ENCODE measurements around the gene PCDHA13. TPM values are rescaled to one million over a fixed set of nuclear protein-coding genes. Genes with fewer than 3 reads are reported as not detected.

PCDHA13 gene
- total RNA-seq, 2 donors from 2014 or later, result 1.3 to 1.5 TPM

GRCh38 chr5:140923601-140924000, 41.7 kb downstream of the PCDHA13 start:
- TF ChIP-seq POLR2A (IDR thresholded peaks at IDR 0.05), result no peak
- TF ChIP-seq CTCF (IDR thresholded peaks at IDR 0.05), result no peak
- no peak overlapping the region for H3K4me3 ChIP-seq
- no peaks in the 10 kb centered on the region for H3K27me3 ChIP-seq (replicated peaks; ENCODE audit: insufficient read depth)

GRCh38 chr5:140925806-140926442, 44.0 kb downstream of the PCDHA13 start, which contains the start of gene PCDHAC1:
TSS of gene PCDHAC1 (plus strand) at chr5:140926299. CDS start at chr5:140926893, 594 bp downstream.
- intact Hi-C loops (cut with DNase I), result loop anchor here (10.0 kb wide), 1 partner anchor 119 kb away; no protein-coding TSS in a partner anchor
- Histone ChIP-seq H3K36me3 (no peaks in the 10 kb centered on the region), H3K9me3 (no peaks in the 10 kb centered on the region), H3K4me3 (peak within 1 kb of the TSS; percentile 24), H3K4me1 (replicated peaks) (no peaks in the 10 kb centered on the region), H3K27me3 (replicated peaks; ENCODE audit: insufficient read depth) (no peaks in the 10 kb centered on the region), H3K27ac (no peak within 1 kb of the TSS)
- DNase-seq (ENCODE audit: low spot score), result no peak
- WGBS, result 9% methylated on average over 41 of the region's 41 CpGs
- no peak for TF ChIP-seq POLR2A (IDR thresholded peaks at IDR 0.05)
- TF ChIP-seq POLR2AphosphoS5 (IDR thresholded peaks at IDR 0.05), result no peak

More at GRCh38 chr5:140923601-140924000, 41.7 kb downstream of the PCDHA13 start:
- Histone ChIP-seq H3K27ac (no peak overlapping the region), H3K36me3 (no peaks in the 10 kb centered on the region), H3K9me3 (no peaks in the 10 kb centered on the region), H3K4me1 (replicated peaks) (no peaks in the 10 kb centered on the region)
- intact Hi-C loops (cut with DNase I), result loop anchor here (10.0 kb wide), 1 partner anchor 121 kb away; no protein-coding TSS in a partner anchor
- no peak for DNase-seq (ENCODE audit: low spot score)
- WGBS, result 63% methylated on average over 4 of the region's 4 CpGs

GRCh38 chr5:140926443-140927227, 44.7 kb downstream of the PCDHA13 start:
- peak overlapping the region; percentile 24 for H3K4me3 ChIP-seq
- no peak overlapping the region for H3K27ac ChIP-seq
- WGBS, result 4% methylated on average over 42 of the region's 74 CpGs
- no peaks in the 10 kb centered on the region for H3K36me3 ChIP-seq
- DNase-seq (ENCODE audit: low spot score), result peak; percentile 35
- TF ChIP-seq POLR2A (IDR thresholded peaks at IDR 0.05), result no peak
- no peak for TF ChIP-seq POLR2AphosphoS5 (IDR thresholded peaks at IDR 0.05)
- TF ChIP-seq CTCF (IDR thresholded peaks at IDR 0.05), result peak; percentile 26 to 58 (median 48)
- no peaks in the 10 kb centered on the region for H3K9me3 ChIP-seq
- H3K27me3 ChIP-seq (replicated peaks; ENCODE audit: insufficient read depth), result no peaks in the 10 kb centered on the region
- H3K4me1 ChIP-seq (replicated peaks), result no peaks in the 10 kb centered on the region
- intact Hi-C loops (cut with DNase I), result loop anchor here (10.0 kb wide), 1 partner anchor 118 kb away; no protein-coding TSS in a partner anchor

GRCh38 chr5:140927228-140927573, 45.3 kb downstream of the PCDHA13 start:
- Histone ChIP-seq H3K4me3 (peak overlapping the region; percentile 24), H3K27ac (no peak overlapping the region), H3K27me3 (replicated peaks; ENCODE audit: insufficient read depth) (no peaks in the 10 kb centered on the region), H3K4me1 (replicated peaks) (no peaks in the 10 kb centered on the region), H3K9me3 (no peaks in the 10 kb centered on the region), H3K36me3 (no peaks in the 10 kb centered on the region)
- TF ChIP-seq POLR2AphosphoS5 (IDR thresholded peaks at IDR 0.05) (no peak), POLR2A (IDR thresholded peaks at IDR 0.05) (no peak), CTCF (IDR thresholded peaks at IDR 0.05) (no peak)
- intact Hi-C loops (cut with DNase I), result loop anchor here (10.0 kb wide), 1 partner anchor 118 kb away; no protein-coding TSS in a partner anchor
- 15% methylated on average over 26 of the region's 26 CpGs for WGBS
- DNase-seq (ENCODE audit: low spot score), result no peak

Other genes starting within 250 kb of the PCDHA13 start
- gene CD14, start 248.9 kb upstream of the PCDHA13 start, total RNA-seq, result 10 to 100 TPM; 22.9 to 56.5 TPM
- 100 to 1,000 TPM in 1 of 2 donors, 10 to 100 TPM in 1; 45.6 to 124 TPM for gene TMCO6, start 242.7 kb upstream of the PCDHA13 start, total RNA-seq
- gene NDUFA2, start 234.5 kb upstream of the PCDHA13 start, total RNA-seq, result 100 to 1,000 TPM in 1 of 2 donors, 10 to 100 TPM in 1; 91.2 to 117 TPM
- 100 to 1,000 TPM; 127 to 145 TPM for gene IK, start 234.3 kb upstream of the PCDHA13 start, total RNA-seq
- 10 to 100 TPM; 23.2 to 26.2 TPM for gene WDR55, start 217.2 kb upstream of the PCDHA13 start, total RNA-seq
- 10 to 100 TPM in 1 of 2 donors, under 1 TPM in 1; 0.36 to 26.2 TPM for gene DND1, start 208.5 kb upstream of the PCDHA13 start, total RNA-seq
- 10 to 100 TPM; 37.3 to 54.3 TPM for gene HARS1, start 190.8 kb upstream of the PCDHA13 start, total RNA-seq
- 10 to 100 TPM; 23.9 to 28.1 TPM for gene HARS2, start 190.7 kb upstream of the PCDHA13 start, total RNA-seq
- 10 to 100 TPM; 26.0 to 36.8 TPM for gene ZMAT2, start 181.7 kb upstream of the PCDHA13 start, total RNA-seq
- gene PCDHA1, start 96.0 kb upstream of the PCDHA13 start, total RNA-seq, result under 1 TPM in 1 of 2 donors, not detected in 1; 0.85 TPM
- gene PCDHA2, start 87.3 kb upstream of the PCDHA13 start, total RNA-seq, result under 1 TPM in 1 of 2 donors, not detected in 1; 0.80 TPM
- 1 to 10 TPM in 1 of 2 donors, under 1 TPM in 1; 0.09 to 1.0 TPM for gene PCDHA3, start 81.1 kb upstream of the PCDHA13 start, total RNA-seq
- gene PCDHA4, start 75.1 kb upstream of the PCDHA13 start, total RNA-seq, result 1 to 10 TPM; 2.3 to 2.4 TPM
- under 1 TPM in 1 of 2 donors, not detected in 1; 0.14 TPM for gene PCDHA5, start 60.5 kb upstream of the PCDHA13 start, total RNA-seq
- gene PCDHA6, start 54.2 kb upstream of the PCDHA13 start, total RNA-seq, result 1 to 10 TPM; 1.9 to 2.2 TPM
- under 1 TPM; 0.23 to 0.46 TPM for gene PCDHA7, start 47.9 kb upstream of the PCDHA13 start, total RNA-seq
- under 1 TPM; 0.17 to 0.36 TPM for gene PCDHA8, start 40.9 kb upstream of the PCDHA13 start, total RNA-seq
- gene PCDHA9, start 33.7 kb upstream of the PCDHA13 start, total RNA-seq, result under 1 TPM; 0.14 to 0.51 TPM
- 1 to 10 TPM; 1.0 to 2.2 TPM for gene PCDHA10, start 26.2 kb upstream of the PCDHA13 start, total RNA-seq
- 1 to 10 TPM in 1 of 2 donors, under 1 TPM in 1; 0.85 to 1.5 TPM for gene PCDHA11, start 13.2 kb upstream of the PCDHA13 start, total RNA-seq
- under 1 TPM; 0.40 to 0.50 TPM for gene PCDHA12, start 6.8 kb upstream of the PCDHA13 start, total RNA-seq
- gene PCDHAC1, start 44.2 kb downstream of the PCDHA13 start, total RNA-seq, result 1 to 10 TPM; 1.1 to 3.9 TPM
- 10 to 100 TPM in 1 of 2 donors, 1 to 10 TPM in 1; 6.8 to 11.6 TPM for gene PCDHAC2, start 84.4 kb downstream of the PCDHA13 start, total RNA-seq
- gene PCDHB1, start 169.2 kb downstream of the PCDHA13 start, total RNA-seq, result not detected
- gene PCDHB2, start 212.5 kb downstream of the PCDHA13 start, total RNA-seq, result 10 to 100 TPM; 12.6 to 23.0 TPM
- gene PCDHB3, start 218.3 kb downstream of the PCDHA13 start, total RNA-seq, result 1 to 10 TPM; 2.5 to 6.5 TPM
- gene PCDHB4, start 239.7 kb downstream of the PCDHA13 start, total RNA-seq, result 1 to 10 TPM; 1.4 to 1.7 TPM

Measured in prostate gland (tissue), 2 donors.